SK-N-SH (cell line): Measurements from ENCODE around the gene RAB12.

Source experiments
- CTCF ChIP-seq: fragments of 200-600 bp; sonication (generic); IDR thresholded peaks from 2 replicates; pipeline ENCODE4 v1.6.1; 2017; ENCODE audit warnings: antibody characterized with exemption, mild to moderate bottlenecking, moderate library complexity
- NRF1 ChIP-seq: IDR thresholded peaks from 2 replicates; pipeline ENCODE4 v1.6.1; 2012; ENCODE audit warnings: low read depth, mild to moderate bottlenecking, low read length
- POLR2AphosphoS5 ChIP-seq: IDR thresholded peaks from 2 replicates; pipeline ENCODE4 v1.6.1; 2012; ENCODE audit warnings: low read depth, low read length
- TCF12 ChIP-seq: IDR thresholded peaks from 2 replicates; pipeline ENCODE4 v1.4.0; 2012

- TF ChIP-seq TCF12: no peak
- TF ChIP-seq POLR2AphosphoS5: no peak
- no peak for TF ChIP-seq CTCF
- no peak for TF ChIP-seq NRF1
Measured at GRCh38 chr18:8675057-8675456, 65.8 kb downstream of the RAB12 start.
